Transverse colon (tissue), 4 donors: Measurements from ENCODE around the gene KCNK10. TPM values are rescaled to one million over a fixed set of nuclear protein-coding genes. Genes with fewer than 3 reads are reported as not detected.

Experiments used
- DNase-seq: peaks from one replicate; pipeline ENCODE4 v3.0.0-alpha.2; 2019
- H3K27ac ChIP-seq, 4 donors: fragments of 200-600 bp; sonication (generic); 2 replicates each; pipeline ENCODE4 v1.5.1; 2016 to 2018; ENCODE audit warnings: inconsistent platforms in 4 of 4
- H3K27me3 ChIP-seq: fragments of 200-600 bp; sonication (generic); 2 replicates; pipeline ENCODE4 v1.5.1; 2017; ENCODE audit warnings: inconsistent platforms
- H3K36me3 ChIP-seq, 4 donors: fragments of 200-600 bp; sonication (generic); 2 replicates each; pipeline ENCODE4 v1.5.1; 2017 to 2019; ENCODE audit warnings: inconsistent platforms in 4 of 4
- H3K4me1 ChIP-seq, 4 donors: fragments of 200-600 bp; sonication (generic); 2 replicates each; pipeline ENCODE4 v1.5.1; 2017 to 2020; ENCODE audit warnings: inconsistent platforms in 4 of 4
- H3K4me3 ChIP-seq, 4 donors: fragments of 200-600 bp; sonication (generic); 1 replicate in 1 of 4; 2 replicates in 3 of 4; pipeline versions ENCODE4 v1.5.1 to v1.6.1; 2017 to 2019; ENCODE audit warnings: inconsistent platforms in 4 of 4
- H3K9me3 ChIP-seq, 2 donors: fragments of 200-600 bp; sonication (generic); 2 replicates each; pipeline ENCODE4 v1.5.1; 2017 to 2019; ENCODE audit warnings: inconsistent platforms in 2 of 2
- CTCF ChIP-seq, 5 experiments: fragments of 200-600 bp in 3 of 5; fragments of 450-650 bp in 2 of 5; sonication (generic) in 3 of 5; IDR thresholded peaks; 1 replicate in 2 of 5; 2 replicates in 3 of 5; pipeline ENCODE4 v1.5.1; 2016 to 2017; ENCODE audit warnings: antibody characterized with exemption in 5 of 5, inconsistent platforms in 3 of 5, mild to moderate bottlenecking in 2 of 5, moderate library complexity in 1 of 5
- EP300 ChIP-seq: sonication (generic); formaldehyde crosslinking; IDR thresholded peaks from one replicate; pipeline ENCODE4 v1.6.1; 2017; ENCODE audit warnings: antibody characterized with exemption, low read depth
- POLR2A ChIP-seq: fragments of 450-650 bp; IDR thresholded peaks from one replicate; pipeline ENCODE4 v1.6.1; 2016; ENCODE audit warnings: antibody characterized with exemption, mild to moderate bottlenecking, moderate library complexity
- POLR2AphosphoS5 ChIP-seq, 3 donors: sonication (generic); formaldehyde crosslinking; IDR thresholded peaks; one replicate each; pipeline ENCODE4 v1.6.1; 2016; ENCODE audit warnings: antibody characterized with exemption in 3 of 3
- WGBS, 2 donors: methylation state at CpG; one replicate each; pipeline ENCODE4 v1.1.5; 2018; ENCODE audit warnings: low coverage in 1 of 2; 5-methylcytosine and 5-hydroxymethylcytosine counted together
- in situ Hi-C, 4 donors: fragments of 200-750 bp; cut with MboI; loops; one replicate each; pipeline versions ENCODE4 v1.15.0 to v1.15.1; 2017; ENCODE audit warnings: low sequenced_read_pairs in 3 of 4, low pct_ligation_motif_present in 1 of 4, low pct_unique_long_range_greater_than_20kb in 1 of 4
- intact Hi-C: fragments of 100-400 bp; cut with DNase I; formaldehyde crosslinking; loops from one replicate; pipeline ENCODE4 v1.15.1; 2023; ENCODE audit warnings: low total_unique reads
- total RNA-seq, 4 donors: library from RNA; depleted of rRNA; stranded (reverse); fragments of >200 nt; gene quantifications; one replicate each; pipeline ENCODE4 v1.1.0, GENCODE V29; 2016

Gene KCNK10
- total RNA-seq, 4 donors from 2014 or later, result 2.2 to 7.4 (median 3.2) TPM

- WGBS, 2 donors, result 62 to 67% methylated on average over 3 to 6 of the region's 6 CpGs
- intact Hi-C loops, result no loop called here
- Histone ChIP-seq H3K27ac (no peak overlapping the region), H3K4me1 (peaks cover 0 to 16% (median 8%) of the 10 kb centered on the region in 4 donors), H3K27me3 (peaks cover 100% of the 10 kb centered on the region), H3K36me3 (no peaks in the 10 kb centered on the region), H3K4me3 (no peak overlapping the region), H3K9me3 (no peaks in the 10 kb centered on the region)
- in situ Hi-C loops, result no loop called here
- no peak for DNase-seq
- TF ChIP-seq POLR2AphosphoS5 (IDR thresholded peaks at IDR 0.05), result no peak
- no peak for TF ChIP-seq POLR2A
- TF ChIP-seq EP300, result no peak
- TF ChIP-seq CTCF (IDR thresholded peaks at IDR 0.05), result no peak
Observed at GRCh38 chr14:88324930-88325329, 1.9 kb upstream of the KCNK10 start.

DNA sequence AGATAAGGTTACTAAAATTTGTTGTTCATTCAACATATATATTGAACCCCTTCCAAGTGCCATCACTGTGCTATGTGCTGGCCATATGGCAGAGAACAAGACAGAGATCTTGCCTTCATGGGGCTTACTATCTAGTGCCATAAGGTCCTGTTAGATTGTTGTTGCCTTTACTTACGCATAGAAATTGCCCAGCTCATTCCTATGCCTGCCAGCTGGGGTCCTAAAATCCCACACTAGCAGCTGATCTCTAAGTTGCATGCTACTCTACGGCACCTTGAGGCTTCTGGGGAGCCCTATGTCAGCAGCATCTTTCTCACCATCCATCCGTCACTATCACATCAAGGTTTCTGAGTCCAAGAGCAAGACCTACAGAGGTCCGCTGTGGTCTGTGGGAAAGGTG lies 1.4 kb upstream of the KCNK10 start:
- no peaks in the 10 kb centered on the region for H3K36me3 ChIP-seq
- H3K9me3 ChIP-seq, result no peaks in the 10 kb centered on the region
- H3K4me1 ChIP-seq, result peaks cover 0 to 16% (median 8%) of the 10 kb centered on the region in 4 donors
- H3K27me3 ChIP-seq, result peaks cover 100% of the 10 kb centered on the region
- intact Hi-C loops (no loop called here), in situ Hi-C loops (no loop called here)
- whole genome bisulfite sequencing, 2 donors, result 55 to 100% methylated on average over 1 to 4 of the region's 4 CpGs
- TF ChIP-seq EP300 (no peak), CTCF (IDR thresholded peaks at IDR 0.05) (no peak), POLR2A (no peak), POLR2AphosphoS5 (IDR thresholded peaks at IDR 0.05) (no peak)
- H3K27ac ChIP-seq, result no peak overlapping the region
- H3K4me3 ChIP-seq, result no peak overlapping the region
- no peak for DNase-seq

DNA sequence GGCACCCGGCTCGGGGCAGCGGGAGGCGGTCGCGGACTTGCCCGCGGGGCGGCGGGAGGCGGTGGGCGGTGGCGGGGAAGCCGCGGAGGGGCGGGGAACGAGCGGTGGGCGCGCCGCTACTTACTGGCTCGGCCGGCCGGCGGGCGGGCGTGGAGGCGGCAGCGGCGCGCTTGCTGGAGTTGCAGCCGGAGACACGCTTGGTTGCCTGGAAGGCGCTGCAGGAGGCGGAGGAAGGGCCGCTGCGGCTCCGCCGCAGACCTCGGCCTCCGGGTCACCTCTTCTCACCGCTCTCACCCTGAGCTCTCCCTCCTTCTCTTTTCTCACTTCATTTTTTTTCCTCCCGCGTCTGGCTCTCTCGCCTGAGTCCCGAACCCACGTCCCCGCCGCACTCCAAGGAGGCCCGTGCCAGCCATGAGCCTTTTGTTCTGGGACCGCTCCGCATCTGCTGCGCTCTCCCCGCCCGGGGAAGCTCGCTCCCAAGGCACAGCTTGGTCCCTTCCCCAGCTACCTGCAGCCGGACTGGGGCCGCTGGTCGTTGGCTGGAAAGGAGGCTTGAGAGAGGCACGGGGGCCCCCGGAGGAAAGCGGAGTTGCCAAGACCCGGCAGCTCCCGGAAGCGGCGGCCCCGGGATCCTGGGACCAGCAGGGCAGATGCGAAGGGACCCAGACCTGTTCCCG lies 592 bp upstream of the KCNK10 start:
- TF ChIP-seq POLR2A, result no peak
- no peak for TF ChIP-seq EP300
- no peak for TF ChIP-seq CTCF (IDR thresholded peaks at IDR 0.05)
- TF ChIP-seq POLR2AphosphoS5 (IDR thresholded peaks at IDR 0.05), result no peak
- intact Hi-C loops, result no loop called here
- Histone ChIP-seq H3K9me3 (no peaks in the 10 kb centered on the region), H3K27ac (no peak overlapping the region), H3K4me3 (peak overlapping the region in 3 of 4 donors; percentile 15 to 44 (median 33)), H3K36me3 (no peaks in the 10 kb centered on the region), H3K4me1 (peaks cover 0 to 16% (median 8%) of the 10 kb centered on the region in 4 donors), H3K27me3 (peaks cover 99% of the 10 kb centered on the region)
- no peak for DNase-seq
- 0 to 1% methylated on average over 4 to 48 of the region's 69 CpGs for WGBS, 2 donors
- in situ Hi-C loops, result no loop called here

DNA sequence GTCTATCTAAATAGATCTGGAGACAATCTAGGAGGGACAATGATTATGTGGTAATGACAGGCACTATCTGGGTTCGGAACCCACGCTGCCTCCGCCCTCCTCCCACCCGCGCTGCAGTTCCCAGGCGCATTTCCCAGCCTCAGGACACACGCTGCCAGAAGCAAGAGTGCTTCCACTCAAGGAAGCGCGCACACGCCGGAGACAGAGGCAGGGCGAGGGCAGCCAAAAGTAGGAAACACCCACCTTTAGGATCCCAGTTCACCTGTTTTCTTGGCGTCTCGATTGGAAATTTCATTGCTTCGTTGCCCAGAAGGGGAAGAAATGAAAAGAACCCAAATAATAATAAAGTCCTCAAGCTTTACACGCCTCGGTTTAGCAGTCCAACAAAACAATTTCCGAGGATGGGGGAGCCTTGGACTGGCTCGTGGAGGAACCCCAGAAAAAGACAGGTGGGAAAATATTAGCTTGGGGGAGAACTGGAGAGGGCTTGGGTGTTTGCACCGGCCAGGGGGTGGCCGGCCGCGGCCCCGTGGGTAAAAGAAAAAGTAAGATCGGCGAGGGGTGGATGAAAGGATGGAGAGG lies 474 bp downstream of the KCNK10 start:
- Histone ChIP-seq H3K4me3 (peak overlapping the region in 2 of 4 donors; percentile 33 to 44), H3K27ac (no peak overlapping the region), H3K4me1 (peaks cover 0 to 16% (median 8%) of the 10 kb centered on the region in 4 donors), H3K9me3 (no peaks in the 10 kb centered on the region), H3K36me3 (no peaks in the 10 kb centered on the region), H3K27me3 (peaks cover 99% of the 10 kb centered on the region)
- in situ Hi-C loops (no loop called here), intact Hi-C loops (no loop called here)
- TF ChIP-seq EP300 (no peak), CTCF (IDR thresholded peaks at IDR 0.05) (no peak), POLR2AphosphoS5 (IDR thresholded peaks at IDR 0.05) (no peak), POLR2A (no peak)
- WGBS, 2 donors, result 3 to 5% methylated on average over 19 to 26 of the region's 26 CpGs
- no peak for DNase-seq
